ENCODE results near the gene SETD7.

GRCh38 chr4:139469869-139470268, 86.2 kb downstream of the SETD7 start:
- TF ChIP-seq CTCF (IDR thresholded peaks at IDR 0.05 in 4 of 5, conservative IDR thresholded peaks at IDR 0.05 in 1 of 5), result no peak
- TF ChIP-seq POLR2A (IDR thresholded peaks at IDR 0.05), result no peak

Data from gastrocnemius medialis (tissue), 4 donors.